GM12892 (cell line): ENCODE data around the gene SUCO.

ENCODE experiments used
- POLR2A ChIP-seq: IDR thresholded peaks from 2 replicates; pipeline ENCODE4 v1.6.1; 2011; ENCODE audit warnings: low read depth, low read length, control low read depth
- POLR2AphosphoS5 ChIP-seq: IDR thresholded peaks from 2 replicates; pipeline ENCODE4 v1.6.1; 2011; ENCODE audit warnings: low read depth, low read length, control low read depth
- TAF1 ChIP-seq: IDR thresholded peaks from 2 replicates; pipeline ENCODE4 v1.6.1; 2011; ENCODE audit warnings: low read depth, mild to moderate bottlenecking, control low read depth, low read length, borderline replicate concordance

DNA sequence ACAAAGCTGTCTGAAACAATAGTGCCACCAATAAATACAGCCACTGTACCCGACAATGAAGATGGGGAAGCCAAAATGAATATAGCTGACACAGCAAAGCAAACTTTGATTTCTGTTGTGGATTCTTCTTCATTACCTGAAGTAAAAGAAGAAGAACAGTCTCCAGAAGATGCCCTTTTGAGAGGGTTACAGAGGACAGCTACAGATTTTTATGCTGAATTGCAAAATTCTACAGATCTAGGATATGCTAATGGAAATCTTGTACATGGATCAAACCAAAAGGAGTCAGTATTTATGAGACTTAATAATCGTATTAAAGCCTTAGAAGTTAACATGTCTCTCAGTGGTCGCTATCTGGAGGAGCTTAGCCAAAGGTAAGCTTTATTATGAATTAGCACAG lies 56.6 kb downstream of the SUCO start:
- TF ChIP-seq POLR2A: no peak
- no peak for TF ChIP-seq TAF1
- no peak for TF ChIP-seq POLR2AphosphoS5
